Measurements from ENCODE around the gene GRIP2. TPM values are rescaled to one million over a fixed set of nuclear protein-coding genes. Genes with fewer than 3 reads are reported as not detected.

The GRIP2 gene
- polyA plus RNA-seq (2012; ENCODE audit: insufficient read depth, insufficient read length, low read depth): 1.2 TPM

DNA sequence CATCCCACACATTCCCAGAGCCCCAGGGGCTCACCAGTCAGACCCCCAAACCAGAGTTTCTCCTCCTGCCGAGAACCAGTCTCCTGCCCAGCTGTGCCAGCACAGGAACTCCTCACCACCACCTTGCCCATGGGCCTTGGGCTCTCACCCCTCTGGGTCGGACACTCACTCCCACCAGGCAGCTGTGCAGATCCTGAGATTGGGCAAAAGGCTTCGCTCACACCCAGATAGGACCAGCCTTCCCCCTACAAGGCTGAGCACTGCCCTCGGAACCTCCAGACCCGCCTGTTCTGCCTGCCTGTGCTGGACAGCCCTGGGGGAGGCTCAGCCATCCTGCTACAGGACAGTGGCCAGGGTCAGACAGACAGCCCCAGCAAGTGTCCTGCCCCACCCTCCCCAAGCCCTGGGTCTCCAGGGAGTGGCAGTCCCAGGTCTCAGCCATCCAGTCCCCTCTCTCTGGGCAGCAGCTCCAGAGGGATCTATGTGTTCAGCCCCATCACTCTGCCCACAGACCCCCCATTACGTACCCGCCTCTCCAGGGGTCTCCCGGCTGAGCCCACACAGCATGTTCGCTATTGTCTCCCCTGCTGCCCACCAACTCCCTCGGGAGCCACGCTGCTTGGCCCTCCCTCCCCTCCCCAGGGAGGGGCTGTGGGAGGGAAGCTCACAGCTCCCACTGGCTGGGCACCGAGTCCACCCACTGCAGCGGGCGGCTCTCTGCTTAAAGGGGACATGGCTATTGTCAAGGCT is at the start of gene GRIP2:
TSS of gene GRIP2 (minus strand) at position 601 of the 750 bp plus-strand sequence. CDS start at position 567, 34 bp downstream.
- Histone ChIP-seq H3K4me1 (no peaks in the 10 kb centered on the region), H3K4me3 (ENCODE audit: low read depth, low read length) (no peak within 1 kb of the TSS), H3K9me3 (no peaks in the 10 kb centered on the region), H3K27me3 (no peaks in the 10 kb centered on the region), H3K36me3 (no peaks in the 10 kb centered on the region)
- no peak for DNase-seq
- TF ChIP-seq, protein P1, sequence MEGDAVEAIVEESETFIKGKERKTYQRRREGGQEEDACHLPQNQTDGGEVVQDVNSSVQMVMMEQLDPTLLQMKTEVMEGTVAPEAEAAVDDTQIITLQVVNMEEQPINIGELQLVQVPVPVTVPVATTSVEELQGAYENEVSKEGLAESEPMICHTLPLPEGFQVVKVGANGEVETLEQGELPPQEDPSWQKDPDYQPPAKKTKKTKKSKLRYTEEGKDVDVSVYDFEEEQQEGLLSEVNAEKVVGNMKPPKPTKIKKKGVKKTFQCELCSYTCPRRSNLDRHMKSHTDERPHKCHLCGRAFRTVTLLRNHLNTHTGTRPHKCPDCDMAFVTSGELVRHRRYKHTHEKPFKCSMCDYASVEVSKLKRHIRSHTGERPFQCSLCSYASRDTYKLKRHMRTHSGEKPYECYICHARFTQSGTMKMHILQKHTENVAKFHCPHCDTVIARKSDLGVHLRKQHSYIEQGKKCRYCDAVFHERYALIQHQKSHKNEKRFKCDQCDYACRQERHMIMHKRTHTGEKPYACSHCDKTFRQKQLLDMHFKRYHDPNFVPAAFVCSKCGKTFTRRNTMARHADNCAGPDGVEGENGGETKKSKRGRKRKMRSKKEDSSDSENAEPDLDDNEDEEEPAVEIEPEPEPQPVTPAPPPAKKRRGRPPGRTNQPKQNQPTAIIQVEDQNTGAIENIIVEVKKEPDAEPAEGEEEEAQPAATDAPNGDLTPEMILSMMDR (IDR thresholded peaks at IDR 0.05; ENCODE audit: low read depth, low read length): no peak

DNA sequence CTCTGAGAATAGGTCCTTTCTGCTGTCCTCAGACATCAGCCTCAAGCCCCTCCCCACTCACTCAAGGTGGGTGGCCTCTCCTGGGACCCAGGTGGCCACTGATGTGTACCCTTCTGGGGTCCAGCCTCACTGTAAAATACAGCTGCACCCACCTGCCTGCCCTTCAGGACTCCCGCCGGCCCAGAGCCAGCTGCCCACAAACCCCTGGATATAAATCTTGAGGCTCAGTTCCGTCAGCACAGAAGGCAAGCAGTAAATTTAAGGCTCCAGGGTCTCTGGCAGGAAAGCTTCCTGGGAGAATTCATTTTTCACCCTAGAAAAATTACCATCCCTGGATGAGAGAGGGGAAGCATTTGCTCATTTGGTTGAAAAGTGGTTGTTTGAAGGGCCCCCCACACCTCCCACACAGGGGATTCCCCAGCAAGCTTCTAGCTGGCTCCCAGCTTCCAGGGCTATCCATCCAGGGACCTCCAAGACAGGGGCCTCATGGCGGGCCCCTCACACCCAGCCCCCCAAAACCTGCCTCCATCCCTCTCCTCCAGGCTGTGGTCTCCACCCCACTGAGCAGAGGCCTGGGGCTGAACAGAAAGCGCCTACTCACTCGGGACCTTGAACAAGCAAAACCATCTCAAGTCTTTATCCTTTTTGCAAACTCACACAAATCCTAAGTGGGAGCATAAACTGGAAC is 48.4 kb upstream of the GRIP2 start:
- Histone ChIP-seq H3K4me1 (no peaks in the 10 kb centered on the region), H3K9me3 (no peaks in the 10 kb centered on the region), H3K4me3 (ENCODE audit: low read depth, low read length) (no peak overlapping the region), H3K36me3 (no peaks in the 10 kb centered on the region), H3K27me3 (no peaks in the 10 kb centered on the region)
- DNase-seq: no peak
- TF ChIP-seq, protein P1 (IDR thresholded peaks at IDR 0.05; ENCODE audit: low read depth, low read length): no peak

DNA sequence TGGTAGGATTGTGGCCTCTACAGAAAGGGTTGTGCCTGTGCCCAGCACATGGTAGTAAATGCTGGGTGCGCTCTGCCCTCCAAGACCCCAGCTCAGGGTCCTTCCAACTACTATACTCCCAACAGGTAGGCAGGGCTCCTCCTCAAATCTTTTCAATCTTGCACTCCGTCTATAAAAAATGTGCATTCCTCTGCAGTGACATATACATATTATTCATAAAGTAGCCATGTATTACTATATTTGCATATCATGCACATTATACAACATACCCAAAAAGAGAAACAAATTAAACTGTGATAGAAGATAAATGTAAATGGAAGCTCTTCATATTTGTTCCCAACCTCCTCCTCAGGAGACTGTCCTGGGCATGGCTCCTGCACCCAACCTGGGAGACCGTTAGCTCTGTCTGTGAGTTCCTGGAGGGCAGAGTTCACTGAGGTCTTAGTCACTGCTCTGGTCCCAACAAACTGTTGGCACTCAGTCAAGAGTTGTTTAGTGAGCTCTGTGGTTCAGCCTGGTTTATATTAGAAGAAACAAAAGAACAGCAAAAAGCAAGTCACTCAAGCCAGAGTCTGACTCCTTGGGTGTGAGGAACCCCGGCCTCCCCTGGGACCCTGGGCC is 47.7 kb upstream of the GRIP2 start:
- TF ChIP-seq, protein P1 (IDR thresholded peaks at IDR 0.05; ENCODE audit: low read depth, low read length): no peak
- Histone ChIP-seq H3K27me3 (no peaks in the 10 kb centered on the region), H3K36me3 (no peaks in the 10 kb centered on the region), H3K9me3 (no peaks in the 10 kb centered on the region), H3K4me3 (ENCODE audit: low read depth, low read length) (no peak overlapping the region), H3K4me1 (no peaks in the 10 kb centered on the region)
- no peak for DNase-seq

DNA sequence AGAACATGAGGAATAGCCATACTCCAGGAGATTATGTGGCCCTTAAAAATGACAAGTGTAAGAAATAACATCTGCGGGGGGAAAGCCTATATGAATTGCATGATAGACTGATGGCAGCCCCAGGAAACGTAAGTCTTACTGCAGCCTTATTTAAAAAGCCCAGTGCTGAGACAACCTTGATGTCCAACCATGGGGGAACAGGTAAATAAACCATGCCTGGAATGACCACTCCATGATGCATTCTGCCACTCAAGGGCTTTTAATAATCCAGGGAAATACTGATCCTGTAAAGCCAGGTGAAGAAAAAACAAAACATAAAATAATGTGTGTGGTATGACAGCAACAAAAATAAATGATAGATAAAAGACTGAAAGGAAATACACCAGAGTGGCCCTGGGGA is 46.5 kb upstream of the GRIP2 start:
- no peak for DNase-seq
- Histone ChIP-seq H3K27me3 (no peaks in the 10 kb centered on the region), H3K4me1 (no peaks in the 10 kb centered on the region), H3K36me3 (no peaks in the 10 kb centered on the region), H3K9me3 (no peaks in the 10 kb centered on the region), H3K4me3 (ENCODE audit: low read depth, low read length) (no peak overlapping the region)
- TF ChIP-seq, protein P1 (IDR thresholded peaks at IDR 0.05; ENCODE audit: low read depth, low read length): no peak

DNA sequence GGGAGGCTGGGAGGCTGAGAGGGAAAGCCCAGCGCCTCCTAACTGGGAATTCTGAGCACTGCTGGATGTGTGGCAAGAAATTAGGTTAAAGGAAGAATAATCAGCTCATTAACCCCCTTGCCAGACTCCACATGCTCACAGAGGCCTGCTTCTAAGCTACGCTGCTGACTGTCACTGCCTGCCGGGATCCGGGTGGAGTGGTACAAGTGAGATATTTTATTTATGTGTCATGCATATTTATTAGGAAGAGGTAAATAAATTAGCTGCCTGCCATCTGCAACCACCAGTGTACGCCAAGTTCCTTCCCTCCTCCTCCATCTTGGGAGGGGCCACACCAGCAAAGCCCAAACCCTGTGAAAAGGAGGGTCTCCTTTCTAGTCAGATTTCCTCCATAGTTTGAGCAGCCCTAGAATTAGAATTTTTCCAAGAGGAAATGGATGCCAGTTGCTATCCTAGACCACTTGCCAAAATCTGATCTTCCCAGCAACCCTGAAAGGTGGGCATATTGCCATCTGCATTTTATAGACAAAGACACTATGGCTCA is 43.5 kb upstream of the GRIP2 start:
- Histone ChIP-seq H3K9me3 (no peaks in the 10 kb centered on the region), H3K4me3 (ENCODE audit: low read depth, low read length) (no peak overlapping the region), H3K4me1 (no peaks in the 10 kb centered on the region), H3K27me3 (no peaks in the 10 kb centered on the region), H3K36me3 (no peaks in the 10 kb centered on the region)
- TF ChIP-seq, protein P1 (IDR thresholded peaks at IDR 0.05; ENCODE audit: low read depth, low read length): no peak
- no peak for DNase-seq
